ENCODE data around the gene HCN3.

Gene HCN3

DNA sequence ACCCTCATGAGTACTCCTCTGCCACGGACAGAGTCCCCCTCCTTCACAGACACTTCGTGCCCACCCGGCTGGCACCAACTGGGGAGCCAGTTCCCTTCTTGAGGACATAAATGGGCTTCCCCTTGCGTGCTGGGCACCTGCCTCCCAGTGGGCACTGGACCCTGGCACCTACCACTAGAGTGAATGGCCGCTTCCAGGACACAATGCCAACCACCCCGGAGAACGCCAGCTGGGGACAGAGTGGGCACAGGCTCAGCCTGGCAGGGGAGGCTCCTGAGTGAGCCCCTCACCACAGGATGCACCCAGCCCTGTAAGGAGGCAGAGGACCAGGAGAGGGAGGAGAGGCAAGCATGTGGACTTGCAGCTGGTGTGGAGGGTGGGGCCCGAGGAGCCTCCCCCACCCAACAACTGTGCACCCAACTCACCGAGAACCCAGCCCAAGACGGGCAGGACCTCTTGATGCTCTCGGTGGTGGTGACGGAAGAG lies 23.0 kb upstream of the HCN3 start:
- DNase-seq (ENCODE audit: low spot score), result no peak

DNA sequence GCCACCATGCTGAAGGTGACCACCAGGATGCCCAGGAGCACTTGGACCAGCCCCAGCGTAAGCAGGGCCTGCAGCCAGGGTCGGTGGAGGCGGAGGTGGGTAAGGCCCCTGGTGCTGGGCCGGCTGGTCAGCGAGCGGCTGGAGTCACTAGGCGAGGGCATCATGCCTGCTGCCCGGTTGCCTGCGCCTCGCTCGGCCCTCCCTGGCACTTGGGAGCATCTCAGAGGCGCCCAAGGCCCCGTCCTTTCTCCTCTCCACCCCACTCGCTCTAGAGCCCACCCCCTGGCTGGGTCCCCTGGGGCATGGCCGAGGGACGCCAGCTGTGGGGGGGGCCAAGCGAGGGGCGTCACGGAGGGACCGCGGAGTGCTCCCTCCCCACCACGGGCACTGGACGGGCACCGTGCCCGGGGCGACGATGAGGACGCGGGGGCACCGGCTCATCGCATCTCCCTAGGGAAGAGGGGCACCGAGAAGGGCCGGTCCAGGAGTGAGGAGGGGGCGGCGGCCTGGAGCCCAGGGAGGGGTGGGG lies 22.5 kb upstream of the HCN3 start:
- no peak for DNase-seq (ENCODE audit: low spot score)

GRCh38 chr1:155255243-155256007 lies 21.8 kb upstream of the HCN3 start, which contains the start of gene ENTREP3:
Gene ENTREP3 (minus strand): TSS chr1:155255483. CDS start chr1:155254877, 606 bp downstream.
- peak; percentile 40 for DNase-seq (ENCODE audit: low spot score)

- DNase-seq (ENCODE audit: low spot score), result no peak
Observed at GRCh38 chr1:155256058-155256852, 21.0 kb upstream of the HCN3 start.

DNA sequence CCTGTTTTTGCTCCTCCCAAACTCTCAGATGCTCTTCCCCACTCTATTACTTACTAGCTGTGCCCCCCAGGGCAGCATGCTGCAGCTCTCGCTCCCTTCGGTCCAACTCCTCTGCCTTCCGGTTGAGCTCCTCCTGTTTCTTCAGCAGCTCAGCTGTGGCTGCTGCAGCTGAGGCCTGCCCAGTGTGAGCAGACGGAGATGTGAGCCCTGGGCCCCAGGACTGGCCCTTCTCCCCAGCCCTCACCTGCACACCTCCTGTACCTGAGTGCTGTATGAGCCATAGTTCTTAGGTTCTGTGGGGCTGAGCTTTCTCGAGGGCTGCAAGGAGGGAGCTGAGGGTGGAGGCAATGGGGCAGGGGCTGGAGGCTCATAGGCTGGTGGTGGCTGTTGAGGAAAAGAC lies 17.0 kb upstream of the HCN3 start:
- no peak for DNase-seq (ENCODE audit: low spot score)

DNA sequence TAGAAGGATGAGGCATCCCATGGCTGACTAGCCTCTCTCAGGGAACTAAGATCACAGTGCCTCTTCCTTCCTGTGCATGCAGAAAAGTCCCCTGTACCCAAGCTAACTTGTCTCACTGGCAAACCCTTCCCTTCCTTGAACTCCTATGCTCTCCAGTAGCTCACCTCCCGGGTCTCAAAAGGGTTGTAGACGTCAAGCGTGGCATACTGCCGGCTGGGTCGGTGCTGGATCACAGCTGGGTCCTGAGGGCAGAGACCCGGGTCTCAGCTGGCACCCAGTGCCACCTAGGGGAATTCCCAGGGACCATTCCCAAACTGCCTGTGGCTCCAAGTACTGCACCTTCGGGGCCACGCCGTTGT lies 15.8 kb upstream of the HCN3 start:
- DNase-seq (ENCODE audit: low spot score), result peak; percentile 39

DNA sequence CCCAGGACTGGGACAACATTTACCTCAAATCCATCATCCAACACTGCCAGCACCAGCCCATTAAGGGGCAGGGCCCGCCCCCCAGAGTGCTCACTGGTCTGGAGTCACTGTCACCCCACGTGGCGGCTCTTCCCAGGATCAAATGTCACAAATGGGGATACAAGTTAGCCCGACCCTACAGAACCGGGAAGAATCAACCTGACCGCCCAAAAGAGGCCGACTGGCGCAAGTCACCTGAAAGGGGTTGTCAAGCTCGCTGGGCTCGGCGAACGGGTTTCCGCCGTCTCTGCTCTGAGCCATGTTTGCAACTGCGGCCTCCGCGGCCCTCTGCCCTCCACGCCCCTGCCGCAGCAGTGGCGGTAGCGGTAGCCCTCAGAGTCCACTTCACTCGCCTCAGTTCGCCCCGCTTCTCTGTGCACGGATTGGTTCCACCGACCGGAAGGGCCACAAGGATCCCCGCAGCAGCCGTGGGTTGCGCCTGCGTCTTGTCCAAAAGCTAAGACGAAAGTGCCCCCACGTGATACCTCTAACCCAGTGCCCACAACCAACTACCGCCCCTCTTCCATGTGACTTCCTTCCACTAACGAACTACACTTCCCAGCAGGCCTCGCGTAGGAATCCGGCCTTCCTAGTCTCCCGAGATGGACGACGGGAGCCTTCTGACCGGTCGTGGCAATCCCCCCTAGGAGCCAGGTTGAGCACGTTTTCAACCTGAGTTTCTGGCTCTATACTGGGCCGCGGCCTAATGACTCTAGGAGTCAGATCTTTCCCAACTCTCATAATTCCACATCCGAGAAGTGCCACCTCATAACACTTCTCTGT lies 15.2 kb upstream of the HCN3 start, which contains the start of gene SCAMP3:
Gene SCAMP3 (minus strand): TSS at position 509 of the 822 bp plus-strand sequence. CDS start 209 bp downstream, at position 300.
- DNase-seq (ENCODE audit: low spot score), result peak; percentile 76

DNA sequence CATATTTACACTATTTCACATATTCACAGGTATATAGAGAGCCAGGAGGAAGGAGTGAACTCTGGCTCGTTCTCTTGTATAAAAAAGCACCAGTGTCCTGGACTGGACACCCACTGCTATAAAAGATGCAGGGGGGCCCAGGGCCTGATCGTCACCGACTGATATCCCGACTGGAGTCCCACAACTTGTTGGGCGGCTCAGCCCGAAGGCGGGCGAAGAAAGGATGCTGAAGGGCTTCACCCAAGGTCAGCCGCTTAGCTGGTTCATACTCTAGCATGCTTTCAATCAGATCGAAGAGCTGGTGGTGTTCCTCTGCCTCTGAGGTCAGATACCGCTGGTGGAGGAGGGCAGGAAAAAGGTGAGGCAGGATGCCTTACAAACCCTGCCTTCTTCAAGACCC lies 14.2 kb upstream of the HCN3 start:
- DNase-seq (ENCODE audit: low spot score), result no peak

GRCh38 chr1:155266553-155266952 lies 10.7 kb upstream of the HCN3 start:
- no peak for DNase-seq (ENCODE audit: low spot score)

DNA sequence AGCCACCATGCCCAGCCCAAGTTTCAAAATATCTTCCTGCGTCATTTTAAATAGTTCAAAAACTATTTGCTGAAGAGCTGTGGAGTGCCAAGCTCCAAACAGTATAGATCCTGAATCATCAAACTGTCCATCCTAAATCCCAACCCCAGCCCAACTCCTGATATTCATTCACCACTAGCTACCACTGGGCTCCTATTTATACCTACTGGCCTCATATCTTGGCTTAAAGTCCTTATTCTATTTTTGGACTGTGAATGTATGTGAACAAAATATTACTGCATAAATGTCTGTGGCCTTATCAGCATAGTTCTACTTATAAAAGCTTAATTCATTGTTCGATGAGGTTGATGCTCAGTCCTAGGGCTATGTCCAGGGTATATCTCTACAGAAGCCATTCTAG lies 9.9 kb upstream of the HCN3 start:
- DNase-seq (ENCODE audit: low spot score), result no peak

DNA sequence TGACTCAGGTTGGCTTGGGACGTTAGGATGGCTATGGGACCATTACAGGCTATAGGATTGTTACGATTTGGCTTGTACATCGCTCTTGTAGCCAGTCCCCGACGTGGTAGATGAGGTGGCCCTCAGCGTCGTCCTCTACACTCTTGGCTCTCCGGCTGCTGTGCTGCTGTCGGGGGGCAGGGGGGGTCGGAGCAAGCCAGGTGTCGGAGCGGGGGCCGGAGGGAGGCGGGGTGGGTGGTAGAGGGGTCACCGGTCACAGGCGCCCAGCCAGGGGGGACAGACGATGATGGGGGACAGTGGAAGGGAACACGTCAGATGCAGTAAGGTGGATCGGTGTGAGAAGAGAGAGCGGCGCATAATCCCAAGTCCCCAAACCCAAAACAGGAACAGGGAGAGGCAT lies 8.6 kb upstream of the HCN3 start:
- no peak for DNase-seq (ENCODE audit: low spot score)

- no peak for DNase-seq (ENCODE audit: low spot score)
Observed at GRCh38 chr1:155269381-155269780, 7.9 kb upstream of the HCN3 start.

DNA sequence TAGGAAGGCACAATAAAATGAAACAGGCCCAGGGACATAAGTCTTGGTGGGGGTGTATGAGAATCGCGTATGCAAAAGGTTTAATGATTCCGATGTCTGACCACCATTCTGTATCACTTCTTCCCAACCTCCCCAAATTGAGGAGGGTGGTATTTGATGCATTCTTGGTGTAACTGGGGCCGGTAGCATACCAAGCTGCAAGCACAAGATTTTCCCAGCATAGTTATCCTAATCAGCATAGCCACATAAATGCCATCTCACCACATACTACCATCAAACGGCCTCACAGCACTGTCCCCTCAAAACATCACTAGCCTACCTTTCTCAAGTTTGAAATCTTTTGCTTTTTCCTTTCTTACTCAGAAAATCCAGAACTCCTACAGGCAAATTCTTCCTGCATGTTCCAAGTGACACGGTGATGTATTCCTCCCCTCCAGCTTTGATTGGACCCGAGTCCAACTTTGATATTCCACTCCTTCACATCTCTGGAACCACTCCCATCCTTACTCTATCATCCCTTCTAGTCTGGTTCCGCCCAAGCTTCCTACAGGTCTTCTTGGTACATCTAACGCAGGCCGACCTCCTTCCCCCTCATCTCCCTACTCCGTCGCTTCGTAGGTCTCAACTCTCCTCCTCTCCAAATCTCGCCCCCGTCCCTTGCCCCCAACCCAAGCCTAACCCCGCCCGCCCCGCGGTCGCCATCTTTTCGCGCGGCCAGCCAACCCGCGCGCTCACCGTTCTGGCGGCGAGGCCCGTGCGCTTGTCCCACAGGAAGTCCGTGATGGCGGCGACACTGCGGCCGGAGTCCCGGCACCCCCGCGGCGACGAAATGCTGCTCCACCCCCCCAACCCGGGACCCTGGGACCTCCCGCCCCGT lies 4.6 kb upstream of the HCN3 start:
- peak; percentile 51 for DNase-seq (ENCODE audit: low spot score)

DNA sequence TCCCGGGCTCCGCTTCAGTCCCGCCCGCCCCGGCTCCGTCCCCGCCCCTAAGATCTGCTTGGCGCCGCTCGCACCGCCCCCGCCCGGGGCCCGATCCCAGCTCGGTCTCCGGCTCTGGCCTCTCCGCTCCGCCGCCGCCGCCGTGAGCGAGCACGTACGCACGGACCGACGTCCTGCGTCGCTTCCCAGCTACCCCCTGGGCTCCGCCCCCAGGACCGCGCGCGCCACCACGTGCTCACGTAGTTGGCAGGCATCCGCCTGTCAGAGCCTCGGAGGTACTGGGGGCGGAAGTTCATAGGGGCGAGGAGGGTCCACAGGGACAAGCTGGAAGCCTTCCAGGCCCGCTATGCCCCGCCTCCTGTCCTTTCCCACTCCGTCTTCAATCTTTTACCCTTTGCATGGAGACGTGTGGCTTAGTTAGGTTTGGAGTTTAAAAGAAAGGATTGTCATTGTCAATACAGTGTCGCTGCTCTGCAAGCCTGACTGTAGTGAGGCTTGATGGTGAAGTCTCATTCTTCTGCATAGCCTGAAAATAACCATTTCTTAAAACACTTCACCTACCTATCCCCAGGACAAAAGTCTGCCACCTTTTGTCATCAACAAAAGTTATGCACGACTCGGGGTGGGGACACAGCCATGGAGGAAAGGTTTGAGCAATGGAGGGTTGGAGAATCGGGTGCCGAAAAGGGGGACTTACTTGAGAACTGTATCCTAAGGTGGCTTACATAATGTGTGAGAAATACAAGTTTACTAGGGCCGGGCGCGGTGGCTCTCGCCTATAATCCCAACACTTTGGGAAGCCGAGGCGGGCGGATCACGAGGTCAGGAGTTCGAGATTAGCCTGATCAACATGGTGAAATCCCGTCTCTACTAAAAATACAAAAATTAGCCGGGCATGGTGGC lies 3.7 kb upstream of the HCN3 start, which contains the start of gene CLK2:
Gene CLK2 (minus strand): TSS at position 162 of the 903 bp plus-strand sequence. CDS start 2,527 bp downstream, outside the sequence.
- peak; percentile 93 for DNase-seq (ENCODE audit: low spot score)

- peak; percentile 24 for DNase-seq (ENCODE audit: low spot score)
Observed at GRCh38 chr1:155277902-155278688, 832 bp downstream of the HCN3 start.

- DNase-seq (ENCODE audit: low spot score), result no peak
Observed at GRCh38 chr1:155278689-155279160, 1.5 kb downstream of the HCN3 start.

GRCh38 chr1:155279268-155279667 lies 2.0 kb downstream of the HCN3 start:
- no peak for DNase-seq (ENCODE audit: low spot score)

GRCh38 chr1:155282488-155283091 lies 5.3 kb downstream of the HCN3 start:
- DNase-seq (ENCODE audit: low spot score), result no peak

Data from hematopoietic multipotent progenitor cell treated with erythropoietin and hydrocortisone succinate and interleukin-3 and kit ligand, for 17 days (in vitro differentiated cells).